Measurements from ENCODE around the gene EFHC1.

- TF ChIP-seq TAF1 (conservative IDR thresholded peaks at IDR 0.05) (no peak), CTCF (IDR thresholded peaks at IDR 0.05; ENCODE audit: low read depth, low read length, missing input control) (no peak), RAD21 (IDR thresholded peaks at IDR 0.05) (no peak), EGR1 (IDR thresholded peaks at IDR 0.05; ENCODE audit: low read depth in 2 of 2) (no peak), ATF3 (IDR thresholded peaks at IDR 0.05) (no peak), JUND (IDR thresholded peaks at IDR 0.05) (no peak), MAX (IDR thresholded peaks at IDR 0.05) (no peak), YY1 (IDR thresholded peaks at IDR 0.05) (no peak), ZBTB33 (IDR thresholded peaks at IDR 0.05) (no peak), REST (IDR thresholded peaks at IDR 0.05) (no peak), RXRA (IDR thresholded peaks at IDR 0.05) (no peak), HNF4G (IDR thresholded peaks at IDR 0.05) (no peak)
Measured at GRCh38 chr6:52514514-52514913, 94.4 kb downstream of the EFHC1 start.
